ENCODE data around the gene CASP9. TPM values are rescaled to one million over a fixed set of nuclear protein-coding genes. Genes with fewer than 3 reads are reported as not detected.
"Not testable (repeated sequence)": the region's sequence is repeated elsewhere in the genome, so short reads cannot be mapped to it uniquely, and the experiment has no call there.

CASP9 gene
- total RNA-seq, 3 donors from 2014 or later: 12.5 to 15.8 (median 13.4) TPM

DNA sequence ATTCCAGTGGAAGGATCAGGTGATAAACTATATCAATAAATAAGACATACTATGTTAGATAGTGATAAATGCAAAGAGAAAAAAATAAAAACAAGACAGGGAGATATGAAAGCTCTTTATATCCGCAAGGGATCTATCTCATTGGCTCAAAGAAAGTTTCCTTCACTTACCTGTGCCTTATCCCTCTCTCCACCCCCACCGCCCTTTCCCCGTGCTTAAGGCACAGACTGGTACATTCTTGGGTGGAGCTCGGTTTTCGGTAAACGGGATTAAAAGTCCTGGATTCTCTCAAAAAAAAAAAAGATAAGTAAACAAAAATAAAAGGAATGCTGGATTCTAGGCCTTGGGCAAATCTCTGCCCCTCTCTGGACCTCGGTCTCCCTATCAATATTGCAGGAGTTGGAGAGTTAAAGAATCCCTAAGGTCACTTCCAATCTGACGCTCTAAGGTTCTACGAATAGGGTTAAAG lies 2.0 kb upstream of the CASP9 start:
- TF ChIP-seq POLR2AphosphoS5 (IDR thresholded peaks at IDR 0.05): no peak
- TF ChIP-seq, protein P1, sequence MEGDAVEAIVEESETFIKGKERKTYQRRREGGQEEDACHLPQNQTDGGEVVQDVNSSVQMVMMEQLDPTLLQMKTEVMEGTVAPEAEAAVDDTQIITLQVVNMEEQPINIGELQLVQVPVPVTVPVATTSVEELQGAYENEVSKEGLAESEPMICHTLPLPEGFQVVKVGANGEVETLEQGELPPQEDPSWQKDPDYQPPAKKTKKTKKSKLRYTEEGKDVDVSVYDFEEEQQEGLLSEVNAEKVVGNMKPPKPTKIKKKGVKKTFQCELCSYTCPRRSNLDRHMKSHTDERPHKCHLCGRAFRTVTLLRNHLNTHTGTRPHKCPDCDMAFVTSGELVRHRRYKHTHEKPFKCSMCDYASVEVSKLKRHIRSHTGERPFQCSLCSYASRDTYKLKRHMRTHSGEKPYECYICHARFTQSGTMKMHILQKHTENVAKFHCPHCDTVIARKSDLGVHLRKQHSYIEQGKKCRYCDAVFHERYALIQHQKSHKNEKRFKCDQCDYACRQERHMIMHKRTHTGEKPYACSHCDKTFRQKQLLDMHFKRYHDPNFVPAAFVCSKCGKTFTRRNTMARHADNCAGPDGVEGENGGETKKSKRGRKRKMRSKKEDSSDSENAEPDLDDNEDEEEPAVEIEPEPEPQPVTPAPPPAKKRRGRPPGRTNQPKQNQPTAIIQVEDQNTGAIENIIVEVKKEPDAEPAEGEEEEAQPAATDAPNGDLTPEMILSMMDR (IDR thresholded peaks at IDR 0.05): no peak
- TF ChIP-seq POLR2A (IDR thresholded peaks at IDR 0.05): no peak
- H3K27me3 ChIP-seq: no peaks in the 10 kb centered on the region
- peak overlapping the region; percentile 77 to 94 (median 93) for H3K4me3 ChIP-seq
- peak in 1 of 2 donors; percentile 47 for DNase-seq (ENCODE audit: low spot score in 2 of 2)
- no peaks in the 10 kb centered on the region for H3K36me3 ChIP-seq
- peaks cover 0 to 11% of the 10 kb centered on the region in 2 donors for H3K4me1 ChIP-seq
- intact Hi-C loops (cut with DNase I; ENCODE audit: low total_unique reads): no loop called here
- no peaks in the 10 kb centered on the region for H3K9me3 ChIP-seq
- peak overlapping the region; percentile 96 to 97 for H3K27ac ChIP-seq

DNA sequence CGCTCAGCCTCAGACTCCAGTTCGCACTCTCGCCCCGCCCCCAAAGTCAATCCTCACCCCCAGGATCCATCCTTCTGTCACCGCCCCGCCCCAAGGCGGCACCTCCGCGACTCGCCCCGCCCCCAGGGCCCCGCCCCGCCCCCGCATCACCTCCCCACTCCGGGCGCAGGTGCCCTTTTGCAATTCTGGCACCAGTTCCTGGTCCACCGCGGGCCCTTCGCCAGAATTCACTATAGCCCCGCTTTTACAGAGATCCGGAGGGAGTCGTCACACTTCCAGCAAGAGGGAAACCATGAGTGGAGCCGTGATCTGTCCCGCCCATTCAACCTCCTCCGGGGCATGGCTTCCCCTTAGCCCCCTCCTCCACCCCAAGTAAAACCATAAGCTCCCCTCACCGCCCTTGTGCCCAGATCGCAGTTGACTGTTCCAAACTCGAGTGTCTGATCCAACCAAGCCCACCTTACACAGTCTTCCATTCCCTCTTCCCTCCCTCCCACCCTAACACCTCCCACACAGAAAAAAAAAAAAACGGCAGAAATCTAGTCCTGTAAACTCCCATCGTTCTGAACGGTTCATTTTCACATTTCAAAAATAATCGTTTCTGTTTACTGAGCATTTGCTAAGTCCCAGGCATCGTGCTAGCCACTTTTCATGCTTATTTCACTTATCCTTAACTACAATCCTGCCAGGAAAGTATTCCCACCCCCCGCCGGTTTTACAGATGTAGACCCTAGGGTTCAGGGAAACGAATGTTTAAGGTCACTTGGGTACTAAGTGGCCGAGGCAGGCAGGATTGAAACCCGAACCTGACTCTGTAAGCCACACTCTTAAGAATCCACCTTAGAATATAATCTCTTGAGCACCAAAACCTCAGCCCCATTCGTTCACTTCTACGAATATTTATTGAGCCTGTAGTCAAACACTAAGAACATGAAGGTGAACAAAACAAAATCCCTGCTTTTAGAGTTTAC lies 1.3 kb upstream of the CASP9 start:
- DNase-seq (ENCODE audit: low spot score in 2 of 2): peak in 1 of 2 donors; percentile 31
- peak overlapping the region; percentile 77 to 94 (median 93) for H3K4me3 ChIP-seq
- H3K27ac ChIP-seq: peak overlapping the region; percentile 96 to 97
- H3K4me1 ChIP-seq: peaks cover 0 to 11% of the 10 kb centered on the region in 2 donors
- H3K9me3 ChIP-seq: no peaks in the 10 kb centered on the region
- intact Hi-C loops (cut with DNase I; ENCODE audit: low total_unique reads): no loop called here
- TF ChIP-seq POLR2A (IDR thresholded peaks at IDR 0.05) (no peak), POLR2AphosphoS5 (IDR thresholded peaks at IDR 0.05) (peak in 1 of 3 donors; percentile 9)
- no peaks in the 10 kb centered on the region for H3K27me3 ChIP-seq
- H3K36me3 ChIP-seq: no peaks in the 10 kb centered on the region

DNA sequence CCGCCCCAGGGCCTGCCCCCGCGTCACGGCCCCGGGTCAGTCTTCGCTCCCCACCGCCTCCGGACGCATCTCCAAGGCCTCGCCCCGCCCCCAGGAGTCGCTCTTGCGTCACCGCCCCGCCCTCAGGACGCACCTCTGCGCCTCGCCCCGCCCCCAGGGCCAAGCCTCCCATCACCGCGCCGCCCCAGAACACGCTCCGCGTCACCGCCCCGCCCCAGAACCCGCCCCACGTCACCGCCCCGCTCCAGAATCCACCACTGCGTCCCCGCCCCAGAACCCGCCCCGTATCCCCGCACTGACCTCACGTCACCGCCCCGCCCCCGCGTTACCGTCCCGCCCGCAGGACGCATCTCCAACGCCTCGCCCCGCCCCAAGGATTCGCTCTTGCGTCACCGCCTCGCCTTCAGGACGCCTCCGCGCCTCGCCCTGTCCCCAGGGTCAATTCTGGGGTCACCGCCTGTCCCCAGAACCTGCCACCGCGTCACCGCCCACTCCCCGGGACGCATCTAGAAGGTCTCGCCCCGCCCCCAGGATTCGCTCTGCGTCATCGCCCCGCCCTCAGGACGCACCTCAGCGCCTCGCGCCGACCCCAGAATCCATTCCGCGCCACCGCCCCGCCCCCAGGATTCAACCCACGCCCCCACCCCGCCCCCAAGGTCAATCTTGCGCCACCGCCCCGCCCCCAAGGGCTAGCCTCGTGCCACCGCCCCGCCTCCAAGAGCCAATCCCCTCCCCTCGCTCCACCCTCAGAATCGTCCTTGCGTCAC lies 451 bp upstream of the CASP9 start:
- Histone ChIP-seq H3K36me3 (no peaks in the 10 kb centered on the region), H3K4me3 (peak overlapping the region; percentile 77 to 94 (median 93)), H3K27ac (peak overlapping the region; percentile 96 to 97), H3K27me3 (no peaks in the 10 kb centered on the region), H3K9me3 (no peaks in the 10 kb centered on the region), H3K4me1 (peaks cover 0 to 11% of the 10 kb centered on the region in 2 donors)
- peak; percentile 34 to 79 (median 66) for TF ChIP-seq POLR2AphosphoS5 (IDR thresholded peaks at IDR 0.05)
- TF ChIP-seq, protein P1 (IDR thresholded peaks at IDR 0.05): no peak
- intact Hi-C loops (cut with DNase I; ENCODE audit: low total_unique reads): no loop called here
- DNase-seq (ENCODE audit: low spot score in 2 of 2): peak; percentile 99 to 100

DNA sequence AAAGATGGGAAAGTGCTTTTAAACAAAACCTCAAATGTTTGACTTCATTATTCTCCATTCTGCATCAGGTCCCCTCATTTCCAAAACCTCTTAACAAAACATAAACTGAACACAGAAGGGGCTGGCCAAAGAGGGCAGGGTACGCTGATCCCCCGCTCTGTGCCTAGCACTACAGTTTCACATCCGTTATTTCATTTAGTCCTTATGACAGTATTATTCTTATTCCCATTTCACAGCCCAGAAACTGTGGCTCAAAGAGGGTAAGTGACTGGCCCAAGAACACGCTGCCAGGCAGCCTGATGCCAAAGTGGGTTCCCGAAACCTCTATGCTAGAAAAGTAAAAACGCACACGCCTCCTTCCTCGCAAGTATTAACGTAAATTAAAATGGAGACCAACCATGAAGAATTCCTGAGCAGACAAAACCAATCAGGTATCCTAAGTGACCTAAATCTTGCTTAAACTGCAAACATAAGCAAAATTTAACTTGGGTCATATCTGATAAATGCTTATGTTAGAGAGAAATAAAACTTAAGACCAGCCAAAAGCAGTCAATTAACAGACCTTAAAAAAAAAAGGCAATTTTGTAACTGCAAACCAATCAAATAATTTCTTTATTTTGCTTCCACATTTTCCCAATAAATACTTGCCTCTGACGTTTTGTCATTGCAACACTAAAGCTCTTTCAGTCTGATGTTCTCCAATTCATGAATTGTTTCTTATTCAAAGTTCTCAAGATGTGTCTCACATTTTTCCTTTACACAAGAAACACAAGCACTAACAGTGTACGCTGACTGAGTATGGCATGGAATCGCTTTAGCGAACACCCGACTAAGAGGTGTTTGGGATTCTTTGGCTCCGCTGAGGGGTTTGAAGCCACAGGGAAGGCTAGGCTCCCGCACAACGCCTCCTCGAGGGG lies 653 bp downstream of the CASP9 start:
- peak overlapping the region; percentile 96 to 97 for H3K27ac ChIP-seq
- H3K4me3 ChIP-seq: peak overlapping the region; percentile 77 to 94 (median 93)
- no peak for DNase-seq (ENCODE audit: low spot score in 2 of 2)
- no peaks in the 10 kb centered on the region for H3K9me3 ChIP-seq
- intact Hi-C loops (cut with DNase I; ENCODE audit: low total_unique reads): no loop called here
- peak in 1 of 3 donors; percentile 50 for TF ChIP-seq POLR2AphosphoS5 (IDR thresholded peaks at IDR 0.05)
- TF ChIP-seq, protein P1 (IDR thresholded peaks at IDR 0.05): no peak
- no peaks in the 10 kb centered on the region for H3K27me3 ChIP-seq
- no peaks in the 10 kb centered on the region for H3K36me3 ChIP-seq
- H3K4me1 ChIP-seq: peaks cover 0 to 11% of the 10 kb centered on the region in 2 donors

DNA sequence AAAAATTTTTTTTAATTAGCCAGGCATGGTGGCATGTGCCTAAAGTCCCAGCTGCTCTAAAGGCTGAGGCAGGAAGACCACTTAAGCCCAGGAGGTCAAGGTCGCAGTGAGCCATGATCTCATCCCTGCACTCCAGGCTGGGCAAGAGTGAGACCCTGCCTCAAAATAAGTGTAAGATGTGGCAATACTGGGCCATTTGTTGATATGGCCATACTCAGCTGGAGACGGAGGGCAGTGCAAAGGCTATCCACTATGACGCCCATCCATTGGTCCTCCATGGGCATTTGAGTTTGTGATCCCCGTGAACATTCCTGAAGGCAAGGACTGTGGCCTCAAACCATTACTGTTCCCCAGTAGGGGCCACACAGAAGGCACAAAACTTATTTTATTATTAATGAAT lies 1.5 kb downstream of the CASP9 start:
- H3K4me3 ChIP-seq: no peak overlapping the region
- no peaks in the 10 kb centered on the region for H3K36me3 ChIP-seq
- H3K9me3 ChIP-seq: no peaks in the 10 kb centered on the region
- H3K4me1 ChIP-seq: peaks cover 0 to 11% of the 10 kb centered on the region in 2 donors
- H3K27ac ChIP-seq: no peak overlapping the region
- no peak for DNase-seq (ENCODE audit: low spot score in 2 of 2)
- H3K27me3 ChIP-seq: no peaks in the 10 kb centered on the region
- intact Hi-C loops (cut with DNase I; ENCODE audit: low total_unique reads): no loop called here
- TF ChIP-seq POLR2A (IDR thresholded peaks at IDR 0.05) (no peak), POLR2AphosphoS5 (IDR thresholded peaks at IDR 0.05) (no peak)
- TF ChIP-seq, protein P1 (IDR thresholded peaks at IDR 0.05): no peak

DNA sequence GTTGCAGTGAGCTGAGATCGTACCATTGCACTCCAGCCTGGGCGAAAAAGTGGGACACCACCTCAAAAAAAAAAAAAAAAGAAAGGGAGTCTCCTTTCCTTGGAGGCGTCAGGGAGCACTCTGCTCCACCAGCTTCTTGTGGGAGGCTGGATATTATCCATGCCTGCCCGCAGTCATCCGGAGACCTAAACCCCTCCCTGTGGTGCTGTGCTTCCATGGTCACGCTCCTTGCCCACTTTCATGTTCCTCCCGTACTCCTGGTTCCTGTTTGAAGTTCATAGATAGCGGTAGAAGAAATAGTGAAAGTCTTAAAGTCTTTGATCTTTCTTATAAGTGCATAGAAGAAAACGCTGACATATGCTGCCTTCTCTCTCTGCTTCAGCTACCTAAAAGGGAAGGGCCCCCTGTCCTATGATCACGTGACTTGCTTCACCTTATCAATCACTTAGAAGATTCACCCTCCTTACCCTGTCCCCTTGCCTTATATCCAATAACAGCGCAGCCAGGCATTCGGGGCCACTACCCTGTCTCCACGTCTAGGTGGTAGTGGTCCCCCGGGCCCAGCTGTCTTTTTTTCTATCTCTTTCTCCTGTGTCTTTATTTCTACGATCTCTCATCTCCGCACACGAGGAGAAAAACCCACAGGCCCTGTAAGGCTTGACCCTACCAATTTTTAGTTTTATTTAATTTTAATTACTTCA lies 2.7 kb downstream of the CASP9 start:
- H3K36me3 ChIP-seq; H3K27ac ChIP-seq; H3K27me3 ChIP-seq; DNase-seq (ENCODE audit: low spot score in 2 of 2); H3K9me3 ChIP-seq; intact Hi-C loops (cut with DNase I; ENCODE audit: low total_unique reads); H3K4me3 ChIP-seq: not testable (repeated sequence)
- peaks cover 0 to 11% of the 10 kb centered on the region in 2 donors for H3K4me1 ChIP-seq
